ENCODE measurements around the gene SSU72.
"Not testable (repeated sequence)": the region's sequence is repeated elsewhere in the genome, so short reads cannot be mapped to it uniquely, and the experiment has no call there.

SSU72 gene

DNA sequence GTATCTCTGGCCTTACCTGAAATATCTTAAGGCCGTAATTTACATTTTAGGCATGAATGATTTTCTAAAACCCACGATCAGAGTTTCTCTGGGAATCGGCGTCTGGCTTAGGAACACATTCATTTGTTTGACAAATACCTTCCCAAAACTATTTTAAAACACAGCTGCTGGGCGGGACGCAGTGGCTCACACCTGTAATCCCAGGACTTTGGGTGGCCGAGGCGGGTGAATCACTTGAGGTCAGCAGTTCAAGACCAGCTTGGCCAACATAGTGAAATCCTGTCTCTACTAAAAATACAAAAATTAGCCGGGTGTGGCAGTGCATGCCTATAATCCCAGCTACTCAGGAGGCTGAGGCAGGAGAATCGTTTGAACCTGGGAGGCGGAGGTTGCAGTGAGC is 17.7 kb downstream of the SSU72 start:
- not testable (repeated sequence) for DNase-seq

DNA sequence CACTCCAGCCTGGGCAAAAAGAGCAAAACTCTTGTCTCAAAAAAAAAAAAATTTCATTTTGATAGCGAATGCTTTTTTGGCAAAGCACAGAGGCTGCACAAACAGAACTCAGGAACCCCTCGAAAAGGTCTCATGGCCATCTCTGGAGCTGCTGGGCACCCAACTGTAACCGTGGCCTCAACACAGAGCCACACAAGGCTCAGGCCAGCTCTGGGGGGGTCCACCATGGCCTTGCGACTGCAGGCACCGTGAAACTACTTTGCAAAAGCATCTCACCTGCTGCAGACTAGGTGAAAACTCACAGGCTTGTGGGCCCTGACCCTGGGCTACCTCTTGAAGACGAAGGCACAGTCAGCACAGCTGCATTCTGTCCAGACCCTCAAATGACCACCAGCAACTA is 18.2 kb downstream of the SSU72 start:
- DNase-seq, result no peak

GRCh38 chr1:1554926-1555915 is 19.4 kb downstream of the SSU72 start:
- no peak for DNase-seq

DNA sequence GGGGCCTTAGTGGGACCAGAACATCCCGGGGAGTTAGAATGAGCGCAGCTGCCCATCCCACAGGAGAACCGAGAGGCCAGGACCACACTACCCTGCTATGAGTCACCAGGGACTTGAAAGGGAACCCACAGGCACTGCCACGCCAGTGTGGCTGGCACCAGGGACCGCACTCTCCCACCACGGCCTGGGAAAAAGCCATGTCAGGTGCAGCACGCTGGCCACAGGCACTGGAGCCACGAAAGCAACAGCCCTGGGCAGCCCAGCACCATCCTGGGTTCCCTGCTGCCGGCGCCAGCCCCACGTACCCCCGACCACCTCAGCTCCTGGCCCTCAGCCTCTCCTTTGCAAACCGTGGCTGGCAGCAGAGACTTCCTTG is 20.1 kb downstream of the SSU72 start:
- DNase-seq, result no peak

- DNase-seq, result no peak
These were observed 20.7 kb downstream of the SSU72 start for GRCh38 chr1:1553821-1554494.

DNA sequence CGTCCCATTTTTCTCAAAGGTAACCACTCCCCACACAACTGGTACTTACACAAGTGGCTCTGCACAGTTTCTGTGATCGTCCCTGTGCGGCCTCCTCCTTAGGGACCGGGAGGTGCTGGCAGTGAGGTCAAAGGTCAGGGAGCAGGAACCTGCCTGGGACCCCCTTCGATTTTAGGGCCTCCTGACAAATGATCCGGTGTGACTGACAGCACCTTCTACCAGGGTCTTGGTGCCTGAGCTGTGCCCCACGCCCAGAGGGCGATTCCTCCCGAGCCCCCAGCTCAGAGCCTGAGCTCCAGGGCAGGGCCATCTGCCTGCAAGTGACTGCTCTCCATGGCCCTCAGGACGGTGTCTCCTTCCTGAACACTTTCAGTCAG is 22.4 kb downstream of the SSU72 start:
- DNase-seq, result no peak

- no peak for DNase-seq
These were observed 23.0 kb downstream of the SSU72 start for GRCh38 chr1:1551524-1552262.

- no peak for DNase-seq
These were observed 23.9 kb downstream of the SSU72 start for GRCh38 chr1:1550591-1551432.

- no peak for DNase-seq
These were observed 24.6 kb downstream of the SSU72 start for GRCh38 chr1:1550087-1550486.

GRCh38 chr1:1548591-1548990 is 26.1 kb downstream of the SSU72 start:
- no peak for DNase-seq

GRCh38 chr1:1547476-1547875 is 27.2 kb downstream of the SSU72 start:
- no peak for DNase-seq

DNA sequence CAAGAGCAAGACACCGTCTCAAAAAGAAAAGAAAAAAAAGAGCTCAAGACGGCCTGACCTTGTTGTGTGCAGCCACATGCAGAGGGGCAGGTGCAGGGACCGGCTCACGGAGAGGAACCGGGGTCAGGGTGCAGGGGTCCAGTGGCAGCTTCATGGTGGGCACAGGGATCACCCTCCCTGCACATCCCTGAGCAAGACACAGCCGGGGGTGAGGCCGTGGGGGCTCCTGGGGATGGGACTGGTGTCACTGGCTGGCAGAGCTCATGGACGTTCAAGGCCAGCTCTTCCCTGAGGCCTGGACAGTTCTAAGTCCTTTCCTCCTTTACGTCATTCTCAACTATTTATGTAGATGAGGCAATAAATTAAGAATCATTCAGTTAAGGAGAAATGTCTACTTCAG is 27.7 kb downstream of the SSU72 start:
- DNase-seq, result no peak

DNA sequence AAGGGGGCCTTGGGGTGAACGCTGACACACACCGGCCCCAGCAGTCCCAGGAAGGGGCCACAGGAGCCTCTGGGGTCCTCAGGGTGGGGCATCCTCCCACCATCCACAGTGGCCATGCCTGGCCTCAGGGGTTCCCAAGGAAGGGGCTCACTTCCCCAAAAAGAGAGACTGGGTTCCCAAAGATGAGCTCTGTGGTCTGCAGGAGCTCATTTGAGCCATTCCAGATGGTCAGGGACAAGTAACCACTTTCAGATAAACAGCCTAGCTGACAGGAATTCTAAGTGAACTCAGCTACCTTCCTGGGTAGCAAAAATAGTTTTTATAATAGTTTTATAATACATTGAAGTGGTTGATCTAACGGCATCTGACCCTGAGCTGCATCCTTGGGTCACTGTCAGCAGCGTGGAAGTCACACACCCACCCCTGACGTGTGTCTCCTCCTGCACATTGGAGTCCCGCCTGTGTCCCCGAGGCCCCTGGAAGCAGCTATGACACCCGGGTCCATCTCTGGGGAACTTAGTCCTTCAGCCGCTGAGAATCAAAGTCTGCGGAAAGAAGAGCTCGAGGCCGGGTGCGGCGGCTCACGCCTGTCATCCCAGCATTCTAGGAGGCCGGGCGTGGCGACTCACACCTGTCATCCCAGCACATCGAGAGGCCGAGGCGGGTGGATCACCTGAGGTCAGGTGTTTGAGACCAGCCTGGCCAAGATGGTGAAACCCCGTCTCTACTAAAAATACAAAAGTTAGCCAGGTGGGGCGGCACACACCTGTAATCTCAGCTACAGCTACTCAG is 28.5 kb downstream of the SSU72 start:
- no peak for DNase-seq

DNA sequence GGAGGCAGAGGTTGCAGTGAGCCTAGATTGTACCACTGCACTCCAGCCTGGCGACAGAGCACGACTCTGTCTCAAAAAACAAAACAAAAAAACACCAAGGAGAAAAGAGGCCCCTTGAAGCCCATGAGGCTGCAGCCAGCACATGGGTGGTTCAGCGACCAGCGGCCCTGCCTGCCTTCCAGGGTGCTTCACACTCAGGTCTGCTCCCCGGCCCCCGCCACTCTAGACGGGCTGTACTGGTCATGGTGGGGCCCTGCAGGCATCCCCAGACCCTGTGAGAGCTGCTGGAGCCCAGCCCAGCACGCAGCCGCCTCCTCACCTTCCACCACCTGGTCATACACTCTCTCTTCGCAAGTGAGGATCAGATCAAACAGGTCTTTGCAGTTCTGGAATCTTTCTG is 30.1 kb downstream of the SSU72 start:
- no peak for DNase-seq

- no peak for DNase-seq
These were observed 31.0 kb downstream of the SSU72 start for GRCh38 chr1:1543706-1544099.

DNA sequence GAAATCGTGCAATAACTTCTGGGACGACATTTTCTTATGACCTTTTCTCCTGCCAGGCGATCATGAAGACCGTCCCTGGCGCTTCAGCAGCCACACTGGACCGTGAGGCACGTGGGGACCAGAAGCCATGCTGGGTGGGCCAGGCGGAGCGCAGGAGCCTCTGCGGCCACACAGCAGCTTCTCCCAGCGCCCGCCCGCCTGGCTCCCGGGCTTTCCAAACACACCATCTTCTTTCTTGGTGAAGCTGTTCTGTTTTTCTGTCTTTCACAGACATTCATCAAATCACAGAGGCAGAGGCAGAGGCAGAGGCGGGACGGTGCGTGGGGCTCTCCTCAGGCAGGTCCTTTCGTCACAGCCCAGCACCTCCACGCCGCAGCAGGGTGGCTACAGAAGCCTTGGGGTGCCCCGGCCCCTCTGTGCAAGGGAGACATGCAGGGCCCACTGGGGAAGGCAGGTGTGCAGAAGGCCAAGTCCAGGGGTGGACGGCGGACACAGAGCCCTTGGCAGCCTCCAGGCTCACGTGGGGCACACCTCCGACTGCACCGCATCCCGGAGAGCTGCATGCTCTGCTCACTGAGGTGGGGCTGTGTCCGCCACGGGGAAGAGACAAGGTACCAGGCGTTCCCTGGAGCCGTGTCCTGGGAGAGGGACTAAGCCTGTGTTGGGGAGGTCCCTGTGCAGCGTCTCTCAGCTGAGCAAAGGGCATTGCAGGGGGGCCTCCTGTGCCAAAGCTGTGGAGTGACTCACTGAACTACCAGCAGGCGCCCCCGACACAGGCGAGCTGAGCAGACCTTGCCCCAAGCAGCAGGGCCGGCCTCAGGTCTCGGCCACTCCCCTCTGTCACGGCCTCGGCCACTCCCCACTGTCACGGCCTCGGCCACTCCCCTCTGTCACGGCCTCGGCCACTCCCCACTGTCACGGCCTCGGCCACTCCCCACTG is 31.6 kb downstream of the SSU72 start:
- DNase-seq, result peak in 1 of 2 experiments; percentile 16

DNA sequence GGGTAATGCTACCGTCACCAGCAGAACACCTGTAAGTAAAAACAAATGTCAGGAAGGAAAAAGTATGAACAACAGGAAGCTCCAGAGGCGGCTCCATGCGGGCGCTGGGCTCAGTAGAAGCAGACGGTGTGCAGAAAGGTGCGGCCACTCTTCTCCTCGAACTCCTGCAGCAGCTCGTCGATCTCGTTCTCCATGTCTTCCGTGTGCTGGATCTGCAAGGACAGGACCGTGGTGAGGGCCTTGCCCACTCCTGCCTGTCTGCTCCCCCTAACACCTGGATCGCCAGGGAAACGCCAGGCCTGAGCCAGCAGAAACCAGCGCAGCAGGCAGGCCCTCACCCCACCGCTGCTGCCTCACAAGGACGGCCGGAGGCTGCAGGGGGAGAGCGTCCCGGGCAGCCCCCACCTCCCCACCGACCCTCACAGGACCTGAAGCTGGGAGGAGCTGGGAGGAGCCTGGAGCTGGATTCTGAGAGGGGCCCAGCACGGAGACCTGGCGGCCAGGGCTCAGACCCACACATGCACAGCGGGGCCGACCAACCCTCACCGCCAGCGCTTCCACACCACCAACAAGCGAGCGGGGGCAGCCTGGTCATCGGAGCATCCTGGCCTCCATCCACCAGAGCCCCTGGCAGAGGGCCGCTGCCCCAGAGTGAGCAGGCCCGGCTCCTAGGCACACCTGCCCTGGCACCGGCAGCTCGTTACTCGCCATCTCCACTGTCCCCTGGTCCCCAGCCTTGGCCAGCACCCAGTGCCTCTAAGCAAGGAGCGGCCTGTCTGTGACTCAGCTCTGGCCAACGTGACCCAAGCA is 32.5 kb downstream of the SSU72 start:
- no peak for DNase-seq

GRCh38 chr1:1540818-1541628 is 33.6 kb downstream of the SSU72 start:
- DNase-seq, result no peak

Measured in activated CD4-positive, alpha-beta T cell treated with anti-CD3 and anti-CD28 coated beads, Interleukin-2, amount 50 U/mL, for 48 hours (primary cell).